GM18951 (cell line): ENCODE results near the gene AKAP3.

Source experiments
- POLR2A ChIP-seq: IDR thresholded peaks from 4 replicates; pipeline ENCODE4 v1.6.1; 2011; ENCODE audit warnings: mild to moderate bottlenecking; ENCODE audit not compliant: insufficient read length, insufficient read depth; ENCODE audit errors: extremely low read depth
- in situ Hi-C: fragments of 300-500 bp; cut with MboI; formaldehyde crosslinking; loops from one replicate; pipeline ENCODE4 v1.12.0; 2022; ENCODE audit warnings: low sequenced_read_pairs, mixed read lengths, inconsistent platforms; ENCODE audit not compliant: unreplicated experiment

Gene AKAP3

DNA sequence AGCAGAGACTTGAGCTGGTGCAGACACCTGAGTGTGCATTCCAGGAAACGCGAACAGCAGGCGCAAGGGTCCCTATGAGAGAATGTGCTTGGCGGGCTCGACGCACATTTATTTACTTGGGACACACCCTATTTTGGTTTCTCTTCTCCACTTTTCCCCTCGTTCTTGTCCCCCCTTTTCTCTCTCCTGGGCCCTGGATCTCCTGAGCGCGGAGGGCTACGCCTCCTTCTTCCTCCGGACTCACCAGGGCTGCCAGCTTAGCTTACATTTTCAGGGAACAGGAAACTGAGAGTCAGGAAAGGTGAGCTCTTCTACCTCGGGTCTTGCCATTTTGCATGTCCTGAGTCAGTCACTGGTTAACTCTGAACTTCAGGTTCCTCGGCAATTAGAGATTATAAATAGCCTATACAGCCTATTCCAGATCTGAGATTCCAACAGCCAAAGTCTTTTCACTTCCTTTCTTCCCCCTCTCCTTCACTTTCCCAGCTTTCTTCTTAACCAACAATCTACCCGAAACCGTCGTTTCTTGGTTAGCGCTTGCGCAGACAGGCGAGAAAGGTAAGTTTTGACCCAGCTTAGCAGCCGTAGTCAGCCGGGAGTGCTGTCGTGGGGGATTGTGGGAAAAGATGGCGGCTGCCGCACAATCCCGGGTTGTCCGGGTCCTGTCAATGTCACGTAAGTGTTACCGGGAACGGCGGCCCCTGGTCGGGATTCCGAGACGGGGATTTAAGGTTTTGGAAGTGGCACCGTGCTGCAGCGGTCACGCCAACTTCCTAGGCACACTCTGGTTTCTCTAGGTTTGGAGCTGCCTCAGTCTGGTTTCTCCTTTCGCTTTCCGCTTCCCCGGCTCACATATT, at the start of gene AKAP3, which contains the start of gene NDUFA9:
AKAP3 (minus strand) TSS at position 551 of the 857 bp plus-strand sequence. CDS start 10,855 bp downstream, outside the sequence.
NDUFA9 (plus strand) TSS at position 614 of the 857 bp plus-strand sequence; CDS start at position 627, 13 bp downstream.
- in situ Hi-C loops, result no loop called here
- peak; percentile 90 for TF ChIP-seq POLR2A

- TF ChIP-seq POLR2A, result no peak
- in situ Hi-C loops, result no loop called here
These were observed 41.9 kb upstream of the AKAP3 start for GRCh38 chr12:4690760-4691159.

GRCh38 chr12:4685317-4685716, 36.5 kb upstream of the AKAP3 start:
- in situ Hi-C loops, result no loop called here

GRCh38 chr12:4681732-4682131, 32.9 kb upstream of the AKAP3 start:
- no peak for TF ChIP-seq POLR2A
- in situ Hi-C loops, result no loop called here

More at GRCh38 chr12:4685317-4685716, 36.5 kb upstream of the AKAP3 start:
- TF ChIP-seq POLR2A, result no peak

DNA sequence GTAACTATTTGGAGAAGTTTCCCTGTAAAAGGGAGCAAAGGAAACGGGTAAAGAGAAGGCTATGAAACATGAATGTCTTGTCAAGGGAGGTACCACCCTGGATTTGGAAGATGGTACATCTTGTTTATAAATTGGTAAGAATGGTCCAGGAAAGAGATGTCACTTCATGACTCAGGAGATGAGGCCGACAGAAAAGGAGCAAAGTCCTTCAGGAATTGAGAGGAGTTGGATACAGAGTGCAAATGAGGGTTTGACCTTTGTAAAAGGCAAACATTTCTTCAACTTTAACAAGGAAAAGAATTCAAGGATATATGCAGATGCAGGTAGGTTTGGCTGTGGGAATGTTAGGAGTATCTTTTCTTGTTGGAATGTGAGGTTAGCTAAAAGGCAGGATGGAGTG, 30.9 kb upstream of the AKAP3 start:
- TF ChIP-seq POLR2A, result no peak
- in situ Hi-C loops, result no loop called here

GRCh38 chr12:4665236-4665635, 16.4 kb upstream of the AKAP3 start:
- no peak for TF ChIP-seq POLR2A
- in situ Hi-C loops, result no loop called here

- no peak for TF ChIP-seq POLR2A
- in situ Hi-C loops, result no loop called here
These were observed 15.2 kb upstream of the AKAP3 start for GRCh38 chr12:4663971-4664505.

GRCh38 chr12:4653691-4654090, 4.8 kb upstream of the AKAP3 start:
- no peak for TF ChIP-seq POLR2A
- in situ Hi-C loops, result no loop called here

GRCh38 chr12:4653257-4653656, 4.4 kb upstream of the AKAP3 start:
- in situ Hi-C loops, result no loop called here
- TF ChIP-seq POLR2A, result no peak

DNA sequence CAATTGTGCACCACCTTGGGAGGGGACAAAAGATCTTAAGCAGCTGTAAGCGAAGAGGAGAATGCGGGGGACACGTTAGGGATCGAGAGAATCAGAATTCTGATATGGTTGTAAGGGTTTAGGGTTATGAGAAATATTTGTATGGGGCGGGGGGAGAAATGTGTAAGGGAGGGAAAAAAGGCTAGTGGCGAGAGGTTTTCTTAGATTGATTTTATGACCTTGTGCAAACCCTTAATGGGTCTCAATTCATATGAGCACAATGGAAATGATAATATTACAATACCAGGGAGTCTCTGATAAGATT, 459 bp upstream of the AKAP3 start:
- in situ Hi-C loops, result no loop called here
- no peak for TF ChIP-seq POLR2A

- in situ Hi-C loops, result no loop called here
These were observed 749 bp downstream of the AKAP3 start for GRCh38 chr12:4648104-4648500.

GRCh38 chr12:4645023-4645422, 3.8 kb downstream of the AKAP3 start:
- no peak for TF ChIP-seq POLR2A
- in situ Hi-C loops, result no loop called here

More at GRCh38 chr12:4648104-4648500, 749 bp downstream of the AKAP3 start:
- TF ChIP-seq POLR2A, result no peak

DNA sequence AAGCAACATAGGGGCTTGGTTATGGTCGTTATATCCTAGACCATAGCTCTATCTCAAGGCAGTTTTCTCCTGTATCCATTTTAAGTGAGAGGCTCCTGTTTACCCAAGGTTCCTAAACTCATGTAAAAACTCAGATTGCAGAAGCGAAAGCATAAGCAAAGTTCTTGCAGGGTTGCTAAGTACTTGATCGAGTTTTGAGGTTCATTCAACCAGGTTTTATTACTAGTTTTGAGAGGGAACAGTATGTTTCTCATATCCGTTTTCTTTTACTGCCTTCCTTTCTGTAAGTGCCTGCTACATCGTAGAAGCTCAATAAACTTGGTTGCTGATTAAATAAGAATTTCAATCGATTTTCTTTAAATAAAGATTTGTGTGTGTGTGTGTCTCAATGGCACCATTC, 5.1 kb downstream of the AKAP3 start:
- in situ Hi-C loops, result no loop called here
- TF ChIP-seq POLR2A, result no peak

DNA sequence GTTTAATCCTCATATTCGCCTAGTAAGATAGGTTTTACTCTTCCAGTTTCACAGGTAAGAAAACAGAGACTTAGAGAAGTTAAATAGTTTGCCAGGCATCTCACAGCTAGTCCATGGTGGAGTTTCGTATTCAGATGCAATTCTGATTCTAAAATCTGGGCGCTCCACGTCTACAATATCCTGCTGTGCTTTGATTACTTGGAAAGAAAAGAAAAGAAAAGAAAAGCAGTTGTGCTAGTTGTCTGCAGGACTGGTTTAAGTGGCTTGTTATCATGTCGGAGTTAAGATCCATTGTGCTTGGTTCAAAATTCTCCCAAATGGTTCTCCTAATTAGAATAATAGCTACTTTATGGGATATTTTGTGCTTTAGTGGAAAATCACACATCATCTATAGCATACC, 18.6 kb downstream of the AKAP3 start:
- no peak for TF ChIP-seq POLR2A
- in situ Hi-C loops, result no loop called here

- in situ Hi-C loops, result no loop called here
These were observed 20.4 kb downstream of the AKAP3 start for GRCh38 chr12:4628406-4628805.

GRCh38 chr12:4626543-4626942, 22.3 kb downstream of the AKAP3 start:
- no peak for TF ChIP-seq POLR2A
- in situ Hi-C loops, result no loop called here

More at GRCh38 chr12:4628406-4628805, 20.4 kb downstream of the AKAP3 start:
- TF ChIP-seq POLR2A, result no peak
